ENCODE measurements around the gene SPNS2. TPM values are rescaled to one million over a fixed set of nuclear protein-coding genes. Genes with fewer than 3 reads are reported as not detected.

Gene SPNS2, protein sequence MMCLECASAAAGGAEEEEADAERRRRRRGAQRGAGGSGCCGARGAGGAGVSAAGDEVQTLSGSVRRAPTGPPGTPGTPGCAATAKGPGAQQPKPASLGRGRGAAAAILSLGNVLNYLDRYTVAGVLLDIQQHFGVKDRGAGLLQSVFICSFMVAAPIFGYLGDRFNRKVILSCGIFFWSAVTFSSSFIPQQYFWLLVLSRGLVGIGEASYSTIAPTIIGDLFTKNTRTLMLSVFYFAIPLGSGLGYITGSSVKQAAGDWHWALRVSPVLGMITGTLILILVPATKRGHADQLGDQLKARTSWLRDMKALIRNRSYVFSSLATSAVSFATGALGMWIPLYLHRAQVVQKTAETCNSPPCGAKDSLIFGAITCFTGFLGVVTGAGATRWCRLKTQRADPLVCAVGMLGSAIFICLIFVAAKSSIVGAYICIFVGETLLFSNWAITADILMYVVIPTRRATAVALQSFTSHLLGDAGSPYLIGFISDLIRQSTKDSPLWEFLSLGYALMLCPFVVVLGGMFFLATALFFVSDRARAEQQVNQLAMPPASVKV
- total RNA-seq = 12.2 to 13.7 TPM (median 13.2 TPM) in 3 replicates

DNA sequence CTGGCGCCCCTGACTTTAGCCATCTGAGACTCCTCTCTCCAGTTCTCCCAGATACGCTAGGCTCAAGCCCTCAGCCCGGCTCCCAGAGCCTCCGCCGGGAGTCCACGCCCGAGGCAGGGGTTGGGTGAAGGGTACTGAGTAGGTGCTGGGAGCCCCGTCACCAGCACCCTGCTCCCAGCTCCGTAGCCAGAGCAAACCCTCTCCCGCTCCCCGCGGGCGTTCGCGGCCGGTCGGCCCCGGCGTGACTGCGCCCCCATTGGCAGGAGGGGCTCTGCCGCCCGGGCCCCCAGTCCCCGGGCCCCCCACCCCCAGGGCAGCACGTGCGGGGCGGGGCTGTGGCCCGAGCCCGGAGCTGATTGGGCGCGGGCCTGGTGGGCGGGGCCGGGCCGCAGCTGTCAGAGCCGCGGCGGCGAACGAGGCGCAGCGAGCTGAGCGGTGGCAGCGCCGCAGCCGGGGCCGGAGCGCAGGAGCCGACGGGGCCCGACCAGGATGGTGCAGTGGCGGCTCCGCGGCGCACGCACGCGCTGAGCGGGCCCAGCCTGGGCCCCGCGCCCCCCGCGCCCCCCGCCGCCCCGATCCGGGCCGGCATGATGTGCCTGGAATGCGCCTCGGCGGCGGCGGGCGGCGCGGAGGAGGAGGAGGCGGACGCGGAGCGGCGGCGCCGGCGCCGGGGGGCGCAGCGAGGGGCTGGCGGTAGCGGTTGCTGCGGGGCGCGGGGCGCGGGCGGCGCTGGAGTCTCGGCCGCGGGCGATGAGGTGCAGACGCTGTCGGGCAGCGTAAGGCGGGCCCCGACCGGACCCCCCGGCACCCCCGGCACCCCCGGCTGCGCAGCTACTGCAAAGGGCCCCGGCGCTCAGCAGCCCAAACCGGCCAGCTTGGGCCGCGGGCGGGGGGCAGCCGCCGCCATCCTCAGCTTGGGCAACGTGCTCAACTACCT lies at the start of gene SPNS2:
TSS of gene SPNS2 (plus strand) at position 421 of the 937 bp plus-strand sequence. CDS start at position 588, 167 bp downstream.
- peaks cover 33% of the 10 kb centered on the region for H3K4me1 Mint-ChIP-seq
- peak within 1 kb of the TSS; percentile 21 for H3K27ac Mint-ChIP-seq
- H3K27me3 Mint-ChIP-seq (ENCODE audit: low read depth) = peaks cover 39% of the 10 kb centered on the region
- peak; percentile 56 to 75 for DNase-seq (ENCODE audit: low spot score in 2 of 2, unreplicated experiment in 2 of 2)
- H3K4me3 Mint-ChIP-seq = peak within 1 kb of the TSS; percentile 83
- H3K9me3 Mint-ChIP-seq = no peaks in the 10 kb centered on the region
- no peaks in the 10 kb centered on the region for H3K36me3 Mint-ChIP-seq
- TF ChIP-seq, protein P1, sequence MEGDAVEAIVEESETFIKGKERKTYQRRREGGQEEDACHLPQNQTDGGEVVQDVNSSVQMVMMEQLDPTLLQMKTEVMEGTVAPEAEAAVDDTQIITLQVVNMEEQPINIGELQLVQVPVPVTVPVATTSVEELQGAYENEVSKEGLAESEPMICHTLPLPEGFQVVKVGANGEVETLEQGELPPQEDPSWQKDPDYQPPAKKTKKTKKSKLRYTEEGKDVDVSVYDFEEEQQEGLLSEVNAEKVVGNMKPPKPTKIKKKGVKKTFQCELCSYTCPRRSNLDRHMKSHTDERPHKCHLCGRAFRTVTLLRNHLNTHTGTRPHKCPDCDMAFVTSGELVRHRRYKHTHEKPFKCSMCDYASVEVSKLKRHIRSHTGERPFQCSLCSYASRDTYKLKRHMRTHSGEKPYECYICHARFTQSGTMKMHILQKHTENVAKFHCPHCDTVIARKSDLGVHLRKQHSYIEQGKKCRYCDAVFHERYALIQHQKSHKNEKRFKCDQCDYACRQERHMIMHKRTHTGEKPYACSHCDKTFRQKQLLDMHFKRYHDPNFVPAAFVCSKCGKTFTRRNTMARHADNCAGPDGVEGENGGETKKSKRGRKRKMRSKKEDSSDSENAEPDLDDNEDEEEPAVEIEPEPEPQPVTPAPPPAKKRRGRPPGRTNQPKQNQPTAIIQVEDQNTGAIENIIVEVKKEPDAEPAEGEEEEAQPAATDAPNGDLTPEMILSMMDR (IDR thresholded peaks at IDR 0.05; ENCODE audit: unreplicated experiment) = no peak

DNA sequence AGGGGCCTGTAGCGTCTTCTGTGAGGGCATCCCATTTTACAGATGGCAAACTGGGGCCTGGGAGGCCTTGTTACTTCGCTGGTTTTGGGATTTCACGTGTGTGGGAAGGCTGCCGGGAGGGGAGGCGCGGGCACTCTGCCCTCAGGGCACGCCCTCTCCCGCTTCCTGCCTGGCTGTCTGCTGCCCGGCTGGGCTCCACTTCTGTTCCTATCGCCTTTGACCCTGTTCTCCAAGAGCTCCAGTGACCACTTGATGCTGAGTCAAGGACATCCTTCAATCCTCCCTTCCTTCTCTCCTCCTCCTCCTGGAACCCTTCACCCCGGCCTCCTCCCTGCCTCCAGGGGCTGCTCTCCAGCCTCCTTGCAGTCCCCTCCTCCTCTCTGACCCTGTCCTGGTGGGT lies 48.9 kb upstream of the SPNS2 start:
- TF ChIP-seq, protein P1 (IDR thresholded peaks at IDR 0.05; ENCODE audit: unreplicated experiment) = no peak
- no peak for DNase-seq (ENCODE audit: low spot score in 2 of 2, unreplicated experiment in 2 of 2)
- Mint-ChIP-seq H3K4me1 (no peaks in the 10 kb centered on the region), H3K27ac (no peak overlapping the region), H3K36me3 (no peaks in the 10 kb centered on the region), H3K27me3 (ENCODE audit: low read depth) (peaks cover 20% of the 10 kb centered on the region), H3K9me3 (no peaks in the 10 kb centered on the region), H3K4me3 (no peak overlapping the region)

- H3K27me3 Mint-ChIP-seq (ENCODE audit: low read depth) = peaks cover 20% of the 10 kb centered on the region
- H3K9me3 Mint-ChIP-seq = no peaks in the 10 kb centered on the region
- H3K27ac Mint-ChIP-seq = no peak overlapping the region
- no peaks in the 10 kb centered on the region for H3K4me1 Mint-ChIP-seq
- H3K36me3 Mint-ChIP-seq = no peaks in the 10 kb centered on the region
- no peak for DNase-seq (ENCODE audit: low spot score in 2 of 2, unreplicated experiment in 2 of 2)
- no peak overlapping the region for H3K4me3 Mint-ChIP-seq
- TF ChIP-seq, protein P1 (IDR thresholded peaks at IDR 0.05; ENCODE audit: unreplicated experiment) = no peak
These were observed 47.9 kb upstream of the SPNS2 start for GRCh38 chr17:4450710-4451316.

- Mint-ChIP-seq H3K9me3 (no peaks in the 10 kb centered on the region), H3K27ac (no peak overlapping the region), H3K4me3 (no peak overlapping the region), H3K36me3 (no peaks in the 10 kb centered on the region), H3K4me1 (no peaks in the 10 kb centered on the region), H3K27me3 (ENCODE audit: low read depth) (peaks cover 12% of the 10 kb centered on the region)
- DNase-seq (ENCODE audit: low spot score in 2 of 2, unreplicated experiment in 2 of 2) = no peak
- TF ChIP-seq, protein P1 (IDR thresholded peaks at IDR 0.05; ENCODE audit: unreplicated experiment) = no peak
These were observed 44.7 kb upstream of the SPNS2 start for GRCh38 chr17:4453812-4454591.
